ENCODE data around the gene MRPL40. TPM values are rescaled to one million over a fixed set of nuclear protein-coding genes. Genes with fewer than 3 reads are reported as not detected.
"Not testable (repeated sequence)": the region's sequence is repeated elsewhere in the genome, so short reads cannot be mapped to it uniquely, and the experiment has no call there.

The MRPL40 gene
- total RNA-seq, 1 donor from 2014 or later, result 24.4 TPM

DNA sequence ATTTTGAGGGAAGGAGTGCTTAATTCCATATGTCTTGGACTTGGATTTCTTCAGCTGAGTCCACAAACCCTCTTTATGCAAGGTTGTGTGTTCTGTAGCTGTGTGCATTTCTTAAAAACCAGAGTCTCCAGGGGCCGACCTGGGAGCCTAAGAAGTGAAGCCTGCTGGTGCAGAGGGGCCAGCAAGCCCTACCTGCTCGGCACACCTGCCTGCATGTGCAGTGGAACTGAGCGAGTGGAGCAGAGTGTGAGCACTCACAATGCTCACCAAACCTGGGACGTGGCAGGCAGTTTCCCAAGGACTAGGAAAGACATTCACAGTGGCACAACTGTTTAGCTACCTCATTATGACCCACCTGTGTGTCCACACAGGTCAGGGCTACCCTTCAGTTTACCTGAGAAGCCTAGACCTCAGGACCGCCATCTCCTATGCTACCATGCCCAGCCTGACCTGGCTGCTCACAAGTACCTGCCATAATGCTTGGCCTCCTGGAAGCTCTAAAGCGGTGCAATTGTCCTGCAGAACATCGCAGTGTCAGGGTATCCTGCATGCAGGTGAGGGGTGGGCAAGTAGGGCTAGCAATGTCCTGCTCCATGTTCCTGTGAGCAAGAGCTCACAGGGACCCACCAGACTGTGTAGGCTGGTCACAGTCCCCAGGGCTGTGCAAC, 11.3 kb downstream of the MRPL40 start:
- no peak for DNase-seq
- Mint-ChIP-seq H3K4me1 (ENCODE audit: low read depth, unreplicated experiment) (peaks cover 24% of the 10 kb centered on the region), H3K36me3 (ENCODE audit: unreplicated experiment) (peaks cover 4% of the 10 kb centered on the region), H3K27ac (ENCODE audit: unreplicated experiment) (no peak overlapping the region), H3K27me3 (ENCODE audit: unreplicated experiment) (peaks cover 7% of the 10 kb centered on the region), H3K9me3 (ENCODE audit: unreplicated experiment) (peaks cover 8% of the 10 kb centered on the region), H3K4me3 (ENCODE audit: unreplicated experiment) (no peak overlapping the region)
- TF ChIP-seq, protein P1, sequence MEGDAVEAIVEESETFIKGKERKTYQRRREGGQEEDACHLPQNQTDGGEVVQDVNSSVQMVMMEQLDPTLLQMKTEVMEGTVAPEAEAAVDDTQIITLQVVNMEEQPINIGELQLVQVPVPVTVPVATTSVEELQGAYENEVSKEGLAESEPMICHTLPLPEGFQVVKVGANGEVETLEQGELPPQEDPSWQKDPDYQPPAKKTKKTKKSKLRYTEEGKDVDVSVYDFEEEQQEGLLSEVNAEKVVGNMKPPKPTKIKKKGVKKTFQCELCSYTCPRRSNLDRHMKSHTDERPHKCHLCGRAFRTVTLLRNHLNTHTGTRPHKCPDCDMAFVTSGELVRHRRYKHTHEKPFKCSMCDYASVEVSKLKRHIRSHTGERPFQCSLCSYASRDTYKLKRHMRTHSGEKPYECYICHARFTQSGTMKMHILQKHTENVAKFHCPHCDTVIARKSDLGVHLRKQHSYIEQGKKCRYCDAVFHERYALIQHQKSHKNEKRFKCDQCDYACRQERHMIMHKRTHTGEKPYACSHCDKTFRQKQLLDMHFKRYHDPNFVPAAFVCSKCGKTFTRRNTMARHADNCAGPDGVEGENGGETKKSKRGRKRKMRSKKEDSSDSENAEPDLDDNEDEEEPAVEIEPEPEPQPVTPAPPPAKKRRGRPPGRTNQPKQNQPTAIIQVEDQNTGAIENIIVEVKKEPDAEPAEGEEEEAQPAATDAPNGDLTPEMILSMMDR (IDR thresholded peaks at IDR 0.05; ENCODE audit: partially characterized antibody, unreplicated experiment), result no peak

DNA sequence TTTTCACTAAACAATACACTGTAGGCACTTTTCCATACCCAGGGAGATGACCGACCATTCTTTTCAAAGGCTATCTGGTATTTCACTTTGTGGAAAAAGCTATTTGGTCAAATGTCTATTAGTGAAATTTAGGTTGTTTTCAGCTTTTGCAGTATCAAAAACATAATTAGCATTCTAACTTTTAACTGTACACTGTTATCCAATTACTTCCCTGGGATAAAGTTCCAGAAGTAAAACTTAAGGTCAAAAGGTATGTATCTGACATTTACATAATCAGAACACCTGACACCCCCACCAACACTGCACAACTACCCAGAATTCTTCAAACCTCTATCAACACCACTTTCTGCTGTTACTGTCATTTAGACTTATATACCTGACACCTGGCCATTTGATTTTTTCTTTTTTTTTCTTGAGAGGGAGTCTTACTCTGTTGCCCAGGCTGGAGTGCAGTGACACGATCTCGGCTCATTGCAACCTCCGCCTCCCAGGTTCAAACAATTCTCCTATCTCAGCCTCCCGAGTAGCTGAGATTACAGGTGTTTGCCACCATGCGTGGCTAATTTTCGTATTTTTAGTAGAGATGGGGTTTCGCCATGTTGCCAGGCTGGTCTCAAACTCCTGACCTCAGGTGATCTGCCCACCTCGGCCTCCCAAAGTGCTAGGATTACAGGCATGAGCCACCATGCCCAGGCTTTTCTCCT, 13.1 kb downstream of the MRPL40 start:
- Mint-ChIP-seq H3K4me3 (ENCODE audit: unreplicated experiment) (peak overlapping the region; percentile 36), H3K4me1 (ENCODE audit: low read depth, unreplicated experiment) (peaks cover 31% of the 10 kb centered on the region)
- H3K9me3 Mint-ChIP-seq (ENCODE audit: unreplicated experiment); H3K27ac Mint-ChIP-seq (ENCODE audit: unreplicated experiment); H3K36me3 Mint-ChIP-seq (ENCODE audit: unreplicated experiment); DNase-seq; H3K27me3 Mint-ChIP-seq (ENCODE audit: unreplicated experiment): not testable (repeated sequence)

DNA sequence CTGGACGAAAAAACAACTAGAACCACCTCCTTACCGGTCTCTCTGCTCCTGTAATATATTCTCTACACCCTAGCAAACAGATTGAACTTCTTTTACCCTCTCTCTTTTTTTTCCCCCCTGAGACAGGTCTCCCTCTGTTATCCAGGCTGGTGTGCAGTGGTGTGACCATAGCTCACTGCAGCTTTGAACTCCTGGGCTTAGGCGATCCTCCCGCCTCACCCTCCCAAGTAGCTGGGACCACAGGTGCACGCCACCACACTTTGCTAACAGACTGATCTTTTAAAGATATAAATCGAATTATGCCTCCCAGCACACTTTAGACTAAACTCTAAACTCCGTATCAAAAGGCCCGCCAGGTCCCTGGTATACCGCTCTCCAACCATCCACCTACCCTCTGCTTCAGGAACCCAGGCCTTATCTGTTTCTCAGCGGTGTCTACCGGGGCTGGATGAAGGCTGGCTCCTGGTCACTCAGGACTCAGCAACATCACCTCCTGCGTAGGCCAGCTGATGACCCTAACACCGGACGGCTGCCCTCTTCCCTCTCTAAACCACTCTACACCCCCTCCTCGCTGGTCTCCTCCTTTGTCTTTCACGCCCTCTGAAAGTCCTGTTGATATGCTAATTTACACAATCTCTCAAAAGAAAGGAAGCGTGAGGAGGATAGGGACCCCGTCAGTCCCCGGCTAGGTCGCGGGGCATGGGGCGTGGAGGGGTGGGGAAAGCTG, 14.4 kb downstream of the MRPL40 start:
- TF ChIP-seq, protein P1 (IDR thresholded peaks at IDR 0.05; ENCODE audit: partially characterized antibody, unreplicated experiment), result no peak
- Mint-ChIP-seq H3K4me1 (ENCODE audit: low read depth, unreplicated experiment) (peaks cover 31% of the 10 kb centered on the region), H3K4me3 (ENCODE audit: unreplicated experiment) (peak overlapping the region; percentile 99), H3K36me3 (ENCODE audit: unreplicated experiment) (peaks cover 4% of the 10 kb centered on the region), H3K27ac (ENCODE audit: unreplicated experiment) (peak overlapping the region; percentile 96), H3K9me3 (ENCODE audit: unreplicated experiment) (peaks cover 8% of the 10 kb centered on the region), H3K27me3 (ENCODE audit: unreplicated experiment) (peaks cover 10% of the 10 kb centered on the region)
- no peak for DNase-seq

DNA sequence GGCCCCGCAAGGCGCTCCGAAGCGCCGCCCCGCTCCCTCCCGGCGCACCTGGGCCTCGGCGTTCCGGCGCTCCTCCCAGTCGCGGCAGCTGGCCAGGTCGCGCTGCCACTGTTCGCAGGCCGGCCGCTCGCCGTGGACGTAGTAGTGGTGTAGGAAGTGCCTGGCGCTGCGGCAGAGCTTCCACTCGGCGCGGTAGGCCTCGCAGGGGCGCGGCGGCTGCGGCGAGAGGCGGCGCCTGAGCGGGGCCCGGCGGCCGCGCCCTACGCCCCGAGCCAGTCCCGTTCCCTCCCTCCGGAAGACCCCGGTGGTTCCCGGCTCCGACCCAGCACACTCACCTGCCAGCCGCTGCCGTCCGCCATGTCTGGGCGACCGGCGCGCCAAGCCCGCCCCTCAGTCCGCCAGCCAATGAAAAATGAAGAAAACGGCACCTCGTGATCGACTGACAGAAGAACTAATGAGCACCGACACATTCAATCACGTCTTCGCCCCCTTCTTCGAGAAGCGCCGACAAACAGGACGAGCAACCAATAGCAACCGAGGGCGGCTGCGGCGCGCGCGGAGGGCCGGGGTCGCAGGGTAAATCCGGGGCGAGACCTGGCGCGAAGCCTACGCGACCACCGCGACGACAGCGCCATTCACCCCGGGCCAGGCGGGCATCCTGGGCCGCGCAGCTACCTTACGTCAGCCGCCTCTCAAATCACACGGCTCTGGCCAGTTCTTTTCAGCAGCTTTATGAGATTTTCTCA, 15.2 kb downstream of the MRPL40 start, which contains the start of gene C22orf39:
Gene C22orf39, minus strand, starts transcription at position 382 of the 746 bp plus-strand sequence. Its CDS starts 23 bp downstream, at position 359.
- TF ChIP-seq, protein P1 (IDR thresholded peaks at IDR 0.05; ENCODE audit: partially characterized antibody, unreplicated experiment), result no peak
- Mint-ChIP-seq H3K27me3 (ENCODE audit: unreplicated experiment) (peaks cover 11% of the 10 kb centered on the region), H3K36me3 (ENCODE audit: unreplicated experiment) (peaks cover 4% of the 10 kb centered on the region), H3K4me3 (ENCODE audit: unreplicated experiment) (peak within 1 kb of the TSS; percentile 99), H3K9me3 (ENCODE audit: unreplicated experiment) (peaks cover 8% of the 10 kb centered on the region), H3K4me1 (ENCODE audit: low read depth, unreplicated experiment) (peaks cover 28% of the 10 kb centered on the region), H3K27ac (ENCODE audit: unreplicated experiment) (peak within 1 kb of the TSS; percentile 100)
- DNase-seq, result peak; percentile 91

DNA sequence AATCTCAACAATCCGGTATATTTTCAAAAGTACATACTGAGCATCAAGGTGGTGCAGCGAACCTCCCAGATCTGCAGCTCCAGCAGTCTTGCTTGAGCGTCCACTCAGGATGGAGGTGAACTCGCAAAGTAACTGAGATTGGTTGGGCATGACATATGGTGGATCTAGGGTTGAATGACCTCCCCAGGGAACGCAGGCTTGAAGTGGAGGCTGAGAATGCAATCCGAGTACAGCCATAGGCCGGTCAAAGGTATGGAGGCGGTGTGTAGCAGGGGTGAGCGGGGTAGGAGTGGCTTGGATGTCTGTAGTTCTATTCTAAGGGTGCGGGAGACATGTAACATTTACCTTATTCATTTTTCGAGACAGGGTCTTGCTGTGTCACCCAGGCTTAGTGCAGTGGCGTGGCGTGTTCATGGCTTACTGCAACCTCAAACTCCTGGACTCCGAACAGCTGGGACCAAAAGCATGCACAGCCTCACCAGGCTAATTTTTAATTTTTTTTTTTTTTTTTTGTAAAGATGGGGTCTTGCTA, 15.8 kb downstream of the MRPL40 start:
- peak; percentile 65 for DNase-seq

More for the DNA sequence above, 15.8 kb downstream of the MRPL40 start:
- Mint-ChIP-seq H3K27me3 (ENCODE audit: unreplicated experiment) (peaks cover 11% of the 10 kb centered on the region), H3K4me3 (ENCODE audit: unreplicated experiment) (peak overlapping the region; percentile 94), H3K27ac (ENCODE audit: unreplicated experiment) (peak overlapping the region; percentile 100), H3K9me3 (ENCODE audit: unreplicated experiment) (peaks cover 8% of the 10 kb centered on the region), H3K36me3 (ENCODE audit: unreplicated experiment) (peaks cover 4% of the 10 kb centered on the region), H3K4me1 (ENCODE audit: low read depth, unreplicated experiment) (peaks cover 28% of the 10 kb centered on the region)
- TF ChIP-seq, protein P1 (IDR thresholded peaks at IDR 0.05; ENCODE audit: partially characterized antibody, unreplicated experiment), result no peak

Data from glutamatergic neuron (in vitro differentiated cells).